Vagina (tissue), 2 donors: ENCODE results near the gene RALB.

Experiments used
- CTCF ChIP-seq, 3 experiments: fragments of 450-650 bp in 2 of 3; fragments of 200-600 bp in 1 of 3; sonication (generic) in 1 of 3; IDR thresholded peaks; one replicate each; pipeline ENCODE4 v1.5.1; 2017 to 2019; ENCODE audit warnings: antibody characterized with exemption in 3 of 3, mild to moderate bottlenecking in 2 of 3, moderate library complexity in 2 of 3
- POLR2AphosphoS5 ChIP-seq, 2 donors: sonication (generic); formaldehyde crosslinking; IDR thresholded peaks; one replicate each; pipeline ENCODE4 v1.9.0; 2017; ENCODE audit warnings: antibody characterized with exemption in 2 of 2, mild to moderate bottlenecking in 2 of 2, low read depth in 1 of 2; ENCODE audit not compliant: insufficient read depth in 1 of 2

DNA sequence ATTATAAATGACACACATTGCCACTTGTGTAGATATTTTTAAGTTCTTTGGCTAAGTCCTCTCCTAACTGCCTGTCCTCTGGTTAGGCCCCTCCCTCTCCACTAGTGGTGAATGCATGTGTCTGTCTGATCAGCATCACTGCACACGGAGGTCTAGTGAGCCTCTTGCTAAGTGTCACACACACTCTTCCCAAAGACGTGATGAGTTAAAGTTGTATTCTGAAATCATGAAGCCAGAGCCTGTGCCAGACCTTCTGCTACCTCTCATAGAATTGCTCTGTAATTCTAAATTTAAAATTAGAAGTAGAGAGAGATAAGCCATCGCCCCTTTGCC, 41.3 kb downstream of the RALB start:
- TF ChIP-seq POLR2AphosphoS5 (IDR thresholded peaks at IDR 0.05; ENCODE audit: insufficient read depth in 1 of 2, low read depth in 1 of 2) (no peak), CTCF (IDR thresholded peaks at IDR 0.05) (no peak)
